Testis (tissue), 2 donors: ENCODE measurements around the gene ASIC1.

Experiments used
- CTCF ChIP-seq, 3 experiments: fragments of 450-650 bp in 2 of 3; fragments of 200-600 bp in 1 of 3; sonication (generic) in 1 of 3; IDR thresholded peaks; one replicate each; pipeline ENCODE4 v1.5.1; 2016 to 2019; ENCODE audit warnings: antibody characterized with exemption in 3 of 3, mild to moderate bottlenecking in 2 of 3, moderate library complexity in 1 of 3
- POLR2A ChIP-seq: fragments of 450-650 bp; IDR thresholded peaks from one replicate; pipeline ENCODE4 v1.6.1; 2017; ENCODE audit warnings: antibody characterized with exemption, mild to moderate bottlenecking, moderate library complexity

- TF ChIP-seq POLR2A (no peak), CTCF (IDR thresholded peaks at IDR 0.05) (no peak)
These were observed 2.7 kb downstream of the ASIC1 start for GRCh38 chr12:50060120-50060468.
